GM21381 (cell line): ENCODE results near the gene ARPC1B.
"Not testable (repeated sequence)": the region's sequence is repeated elsewhere in the genome, so short reads cannot be mapped to it uniquely, and the experiment has no call there.

Experiments used
- ATAC-seq: cut with Tn5 transposase; IDR thresholded peaks from one replicate; pipeline ENCODE4 v1.9.1; 2021; ENCODE audit warnings: mild to moderate bottlenecking, moderate library complexity; ENCODE audit not compliant: unreplicated experiment

The ARPC1B gene

DNA sequence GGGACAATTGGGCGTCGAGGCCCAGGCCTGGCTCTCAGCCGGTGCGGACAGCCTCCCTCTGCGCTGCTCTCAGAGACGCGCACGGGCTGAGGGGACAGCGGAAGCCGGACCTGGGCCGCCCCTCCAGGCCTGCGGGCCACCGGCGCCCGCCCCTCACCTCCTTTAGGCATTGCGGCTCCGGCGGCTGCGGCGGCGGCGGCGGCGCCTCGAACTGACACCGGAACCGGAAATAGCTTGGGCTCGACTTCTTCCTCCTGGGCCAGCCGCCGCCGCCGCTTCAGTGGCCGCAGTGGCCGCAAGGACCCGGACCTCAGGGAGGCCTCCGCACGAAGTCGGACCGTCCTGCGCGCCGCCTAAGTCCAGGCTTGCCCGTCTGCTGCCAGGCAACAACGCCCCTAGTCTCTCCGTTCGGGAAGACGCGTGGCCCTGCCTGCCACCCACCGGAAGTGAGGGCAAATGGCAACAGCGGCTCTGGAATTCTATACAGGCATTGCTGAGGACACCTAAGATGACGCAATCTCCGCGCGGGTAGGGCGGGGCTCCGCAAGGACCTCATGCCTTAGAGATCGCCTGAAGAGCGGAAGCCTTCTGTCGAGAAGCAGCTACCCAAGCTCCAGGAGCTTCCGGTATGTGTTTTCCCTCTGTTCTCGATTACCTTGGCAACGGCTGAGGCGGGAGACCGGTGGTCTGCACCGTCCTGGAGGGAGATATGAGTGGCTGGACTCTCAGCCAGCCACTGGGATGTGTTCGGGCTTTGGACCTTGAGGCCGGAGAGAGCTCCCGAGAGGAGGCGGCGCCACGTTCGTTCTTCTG is 34.1 kb downstream of the ARPC1B start, which contains the start of the genes BUD31 and PDAP1:
BUD31 (plus strand) TSS at position 591 of the 813 bp plus-strand sequence. CDS start 2,124 bp downstream, outside the sequence.
PDAP1 (minus strand) TSS at position 219 of the 813 bp plus-strand sequence; CDS start at position 170, 49 bp downstream.
- peak; percentile 74 for ATAC-seq

DNA sequence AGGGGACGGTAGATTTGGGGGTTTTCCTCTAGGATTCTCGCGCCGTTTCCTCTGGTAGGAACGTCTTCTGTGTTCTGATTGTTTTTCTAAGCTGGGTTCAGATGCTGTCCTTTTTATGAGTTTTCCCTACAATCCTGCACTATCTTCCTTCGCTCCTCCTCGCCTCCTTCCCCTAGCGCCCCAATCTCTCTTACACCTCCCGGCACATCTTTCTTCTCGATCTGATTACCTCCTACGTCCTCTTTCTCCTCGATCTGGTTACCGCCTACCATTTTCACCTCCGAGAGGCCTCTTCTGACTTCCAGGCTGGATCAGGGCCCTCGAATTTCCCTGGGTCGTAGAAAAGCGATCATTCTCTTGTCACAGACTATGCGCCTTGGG is 34.7 kb downstream of the ARPC1B start:
- no peak for ATAC-seq

DNA sequence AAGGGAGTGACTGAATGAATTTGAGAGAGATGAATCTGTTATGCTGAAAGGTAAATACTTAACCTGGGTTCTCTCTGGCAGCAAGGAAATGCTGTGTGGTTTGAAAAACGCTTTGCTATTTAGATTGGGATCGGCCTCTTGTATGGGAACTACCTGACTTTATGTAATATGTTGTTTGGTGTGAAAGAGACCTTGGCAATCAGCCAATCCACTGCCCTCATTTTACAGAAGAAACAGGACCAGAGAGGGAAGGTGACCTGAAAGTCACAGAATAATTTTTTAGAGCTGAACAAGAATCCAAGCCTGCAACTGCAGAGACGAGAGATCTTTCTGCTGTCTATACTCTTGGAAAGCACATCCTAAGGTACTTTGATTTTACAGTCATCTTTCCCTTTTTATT is 35.3 kb downstream of the ARPC1B start:
- ATAC-seq = no peak

DNA sequence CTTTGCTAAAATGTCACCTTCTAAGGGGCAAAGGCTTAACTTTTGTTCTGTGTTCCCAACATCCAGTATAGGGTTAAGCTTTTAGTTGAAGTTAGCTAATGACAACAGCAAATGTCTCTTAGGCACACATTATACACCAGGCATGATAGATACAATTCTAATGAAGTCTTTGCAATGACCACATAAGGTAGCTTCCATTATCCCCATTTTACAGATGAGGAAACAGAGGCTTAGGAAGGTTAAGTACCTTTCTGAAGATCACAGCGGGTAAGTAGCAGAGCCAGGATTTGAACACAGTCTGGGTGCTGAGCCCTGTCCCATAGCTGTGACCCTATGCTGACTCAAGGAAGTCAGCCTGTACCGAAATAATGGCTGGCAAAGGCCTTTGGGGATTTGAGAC is 36.1 kb downstream of the ARPC1B start:
- ATAC-seq = no peak

DNA sequence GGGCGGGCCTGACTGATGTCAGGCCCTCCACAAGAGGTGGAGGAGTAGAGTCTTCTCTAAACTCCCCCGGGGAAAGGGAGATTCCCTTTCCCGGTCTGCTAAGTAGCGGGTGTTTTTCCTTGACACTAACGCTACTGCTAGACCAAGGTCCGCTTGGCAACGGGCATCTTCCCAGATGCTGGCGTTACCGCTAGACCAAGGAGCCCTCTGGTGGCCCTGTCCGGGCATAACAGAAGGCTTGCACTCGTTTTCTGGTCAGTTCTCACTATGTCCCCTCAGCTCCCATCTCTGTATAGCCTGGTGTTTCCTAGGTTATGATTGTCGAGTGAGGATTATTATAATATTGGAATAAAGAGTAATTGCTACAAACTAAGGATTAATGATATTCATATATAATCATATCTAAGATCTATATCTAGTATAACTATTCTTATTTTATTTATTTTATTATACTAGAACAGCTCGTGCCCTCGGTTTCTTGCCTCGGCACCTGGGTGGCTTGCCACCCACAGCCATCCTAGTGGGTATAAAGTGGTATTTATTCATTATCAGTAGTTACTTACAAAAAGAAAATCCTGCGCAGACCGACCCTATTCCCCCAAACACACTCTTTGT is 41.1 kb downstream of the ARPC1B start:
- not testable (repeated sequence) for ATAC-seq

DNA sequence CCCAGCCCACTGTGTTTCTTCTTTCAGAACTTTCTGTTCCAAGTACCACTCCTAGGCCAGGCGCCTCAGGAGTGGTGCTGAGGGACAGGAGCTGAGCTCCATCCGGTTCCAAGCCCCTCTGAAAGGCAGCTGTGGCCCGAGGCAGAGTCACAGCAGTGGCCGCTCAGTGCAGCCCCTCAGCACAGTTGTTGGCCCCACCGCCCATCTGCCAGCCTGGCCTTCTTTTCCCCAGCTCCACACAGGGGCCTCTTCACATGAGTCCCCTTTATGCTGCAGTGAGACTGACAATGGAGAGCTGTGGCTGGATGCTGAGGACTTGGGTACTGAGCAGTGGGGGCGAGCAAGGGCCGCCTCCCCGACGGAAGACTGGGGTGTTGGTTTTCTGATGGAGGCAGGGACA is 43.7 kb downstream of the ARPC1B start:
- no peak for ATAC-seq

DNA sequence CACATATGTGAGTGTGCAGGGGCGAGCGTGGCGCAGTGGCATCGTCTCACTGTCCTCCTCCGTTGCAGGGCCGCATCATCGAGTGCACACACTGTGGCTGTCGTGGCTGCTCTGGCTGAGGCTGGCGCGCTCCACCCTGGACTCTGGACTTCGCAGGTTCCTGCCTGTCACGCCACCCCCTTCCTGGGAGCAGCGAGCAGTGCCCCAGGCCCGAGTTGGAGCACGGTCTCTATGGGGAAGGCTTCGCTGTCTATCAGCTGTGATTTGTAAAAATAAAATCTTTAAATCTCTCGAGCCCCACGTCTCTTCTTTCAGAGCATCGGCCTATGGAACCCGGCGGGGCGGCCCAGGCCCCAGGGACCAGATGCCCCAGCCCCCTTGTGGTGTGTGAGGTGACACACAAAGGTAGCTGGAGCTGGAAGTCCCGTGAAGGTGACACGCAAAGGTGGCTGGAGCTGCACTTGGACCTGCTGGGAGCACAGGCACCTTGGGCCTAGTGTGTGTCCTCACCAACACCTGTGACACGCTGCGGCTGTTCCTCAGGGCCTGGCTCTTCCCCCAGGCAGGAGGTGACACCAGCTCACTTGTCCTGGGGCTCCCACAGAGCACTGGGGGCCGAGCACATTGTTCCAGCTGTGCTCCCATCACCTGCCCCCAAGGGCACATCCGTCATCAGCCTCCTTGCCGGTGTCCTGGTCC is 44.9 kb downstream of the ARPC1B start:
- no peak for ATAC-seq

DNA sequence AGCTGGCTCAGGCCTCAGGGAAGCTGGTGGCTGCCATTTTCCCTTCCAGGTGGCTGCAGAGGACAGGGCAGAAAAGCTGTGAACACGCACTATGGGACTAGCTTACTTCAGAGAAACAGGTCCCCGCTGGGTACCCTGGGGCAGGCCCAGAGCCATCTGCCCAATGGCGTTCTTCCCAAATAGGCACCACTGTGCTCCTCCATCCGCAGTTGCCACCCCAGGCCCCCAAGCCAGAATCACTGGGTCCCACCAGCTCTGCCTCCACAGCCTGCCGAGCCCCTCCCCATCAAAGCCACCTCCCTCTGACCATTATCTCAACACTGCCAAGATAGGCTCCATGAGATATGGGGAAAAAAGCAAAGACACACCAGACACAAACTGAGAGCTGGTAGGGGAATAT is 45.7 kb downstream of the ARPC1B start:
- ATAC-seq = no peak

DNA sequence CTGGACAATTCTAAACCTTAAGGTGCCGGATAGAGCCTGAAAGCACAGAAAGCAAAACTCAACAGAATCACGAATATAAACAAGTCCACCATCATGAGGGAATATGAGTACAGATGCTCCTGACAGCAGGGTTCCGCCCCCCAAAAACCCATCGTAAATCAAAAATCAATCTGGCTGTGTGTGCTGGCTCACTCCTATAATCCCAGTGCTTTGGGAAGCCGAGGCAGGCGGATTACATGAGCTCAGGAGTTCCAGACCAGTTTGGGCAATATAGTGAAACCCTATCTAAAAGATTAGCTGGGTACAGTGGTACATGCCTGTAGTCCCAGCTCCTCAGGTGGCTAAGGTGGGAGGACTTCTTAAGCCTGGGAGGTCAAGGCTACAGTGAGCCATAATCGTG is 46.5 kb downstream of the ARPC1B start:
- ATAC-seq = no peak

DNA sequence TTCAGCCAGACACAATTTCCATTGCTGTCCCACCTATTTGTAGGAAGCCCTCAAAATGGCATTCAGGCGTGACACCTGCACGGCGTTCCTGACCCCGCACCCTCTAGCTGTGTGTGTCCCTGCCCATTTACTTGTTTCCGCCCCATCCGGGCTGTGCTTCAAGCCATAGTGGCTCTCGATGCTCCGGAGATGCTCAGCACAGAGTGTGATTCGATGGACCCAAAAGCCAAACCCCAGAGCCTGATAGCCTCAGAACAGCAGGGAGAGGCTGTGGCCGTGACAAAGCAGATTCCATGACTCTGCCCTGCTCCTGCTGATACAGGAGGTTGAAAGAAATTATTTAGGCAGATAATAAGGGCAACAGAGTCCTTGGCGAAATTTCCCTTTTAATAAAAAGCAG is 47.7 kb downstream of the ARPC1B start:
- no peak for ATAC-seq

DNA sequence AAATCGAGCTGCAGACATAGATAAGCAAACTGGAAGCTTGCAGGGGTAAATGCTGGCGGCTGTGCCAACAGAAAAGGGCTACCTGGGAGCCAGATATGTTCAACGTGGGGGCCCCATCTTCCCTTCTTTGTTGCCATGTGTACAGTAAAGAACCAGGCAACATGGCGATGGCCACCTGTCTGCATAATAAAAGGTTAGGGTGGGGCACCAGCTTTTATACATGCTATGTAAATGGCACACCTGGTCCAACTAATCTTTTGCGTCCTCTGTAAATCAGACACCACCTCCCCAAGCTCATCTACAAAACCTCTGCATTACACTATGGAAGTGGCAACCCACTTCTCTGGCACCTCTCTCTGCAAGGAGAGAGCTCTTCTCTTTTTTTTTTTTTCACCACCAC is 48.1 kb downstream of the ARPC1B start:
- no peak for ATAC-seq

DNA sequence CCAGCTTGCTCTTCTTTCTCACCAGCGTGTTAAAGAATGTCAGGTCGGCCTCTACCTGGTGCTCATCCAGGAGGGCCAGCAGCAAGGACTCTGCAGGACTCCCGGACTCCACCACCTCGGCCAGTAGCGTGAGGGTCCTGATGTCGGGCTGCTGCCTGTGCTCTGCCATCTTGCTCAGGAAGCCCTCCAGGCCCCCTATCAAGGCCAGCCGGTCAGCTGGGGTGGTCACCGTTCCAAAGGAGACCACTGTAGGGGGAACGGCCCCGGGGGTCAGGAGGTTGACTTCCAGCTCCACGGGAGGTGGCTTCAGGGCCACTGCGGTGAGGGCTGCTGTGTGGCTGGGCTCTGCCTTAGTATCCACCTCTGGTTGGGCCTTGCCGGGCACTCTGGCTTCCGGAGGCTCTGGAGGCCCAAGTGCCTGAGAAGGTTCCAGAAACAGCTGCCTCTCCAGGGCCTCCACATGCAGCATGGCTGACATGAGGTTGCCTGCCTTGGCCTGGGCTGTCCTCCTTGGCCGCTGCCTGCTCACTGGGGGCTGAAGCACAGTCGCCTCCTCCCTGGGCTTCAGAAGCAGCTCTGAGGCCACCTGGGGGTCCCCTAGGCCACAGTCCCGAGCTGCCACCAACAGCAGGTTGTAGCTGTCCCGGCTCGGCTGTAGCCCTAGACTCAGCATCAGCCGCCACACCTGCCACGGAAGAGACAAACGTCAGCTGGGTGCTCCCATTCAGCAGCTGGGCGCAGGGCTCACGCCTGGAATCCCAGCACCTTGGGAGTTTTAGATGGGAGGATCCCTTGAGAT is 50.6 kb downstream of the ARPC1B start:
- no peak for ATAC-seq

DNA sequence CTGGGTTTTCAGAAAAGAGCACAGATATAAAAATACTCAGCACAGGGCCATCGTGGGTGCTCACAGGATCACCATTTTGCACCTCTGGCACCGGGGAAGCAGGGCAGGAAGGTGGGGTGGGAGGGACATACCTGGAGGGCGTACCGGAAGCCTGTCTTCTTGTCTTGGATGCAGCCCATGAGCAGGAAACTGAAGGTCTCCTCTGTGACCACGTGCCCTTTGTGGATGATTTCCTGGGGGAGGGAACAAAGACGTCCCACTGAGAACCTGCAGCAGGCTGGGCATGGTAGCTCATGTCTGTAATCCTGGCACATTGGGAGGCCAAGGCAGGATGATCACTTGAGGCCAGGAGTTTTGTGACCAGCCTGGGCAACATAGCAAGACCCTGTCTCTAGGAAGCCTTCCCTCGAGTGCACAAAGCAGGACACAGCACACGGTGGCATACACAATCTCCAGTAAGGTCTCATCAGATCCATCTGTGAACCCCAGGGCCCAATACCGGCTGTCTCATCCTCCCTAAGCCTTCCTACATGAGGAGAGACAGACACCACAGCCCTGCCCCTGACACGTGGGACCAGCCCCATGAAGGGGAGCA is 54.5 kb downstream of the ARPC1B start:
- ATAC-seq = no peak

DNA sequence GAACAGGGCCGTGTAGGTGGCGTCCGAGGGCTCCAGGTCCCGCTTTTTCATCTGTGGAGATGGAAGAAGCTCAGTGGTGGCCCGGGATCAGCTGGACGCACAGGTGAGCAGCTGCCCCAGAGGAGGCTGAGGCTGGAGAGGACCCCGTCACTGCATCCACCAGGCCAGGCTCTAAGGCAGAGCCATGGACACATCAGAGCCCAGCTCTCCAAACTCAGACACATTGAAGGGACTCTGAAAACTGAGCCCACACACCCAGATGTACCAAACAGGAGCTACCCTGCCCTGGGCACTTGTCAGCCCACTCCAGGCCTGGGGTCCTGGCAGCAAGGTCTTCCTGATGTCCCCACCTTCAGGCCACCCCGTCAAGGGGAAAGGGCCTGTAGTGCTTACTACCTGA is 55.2 kb downstream of the ARPC1B start:
- ATAC-seq = no peak

DNA sequence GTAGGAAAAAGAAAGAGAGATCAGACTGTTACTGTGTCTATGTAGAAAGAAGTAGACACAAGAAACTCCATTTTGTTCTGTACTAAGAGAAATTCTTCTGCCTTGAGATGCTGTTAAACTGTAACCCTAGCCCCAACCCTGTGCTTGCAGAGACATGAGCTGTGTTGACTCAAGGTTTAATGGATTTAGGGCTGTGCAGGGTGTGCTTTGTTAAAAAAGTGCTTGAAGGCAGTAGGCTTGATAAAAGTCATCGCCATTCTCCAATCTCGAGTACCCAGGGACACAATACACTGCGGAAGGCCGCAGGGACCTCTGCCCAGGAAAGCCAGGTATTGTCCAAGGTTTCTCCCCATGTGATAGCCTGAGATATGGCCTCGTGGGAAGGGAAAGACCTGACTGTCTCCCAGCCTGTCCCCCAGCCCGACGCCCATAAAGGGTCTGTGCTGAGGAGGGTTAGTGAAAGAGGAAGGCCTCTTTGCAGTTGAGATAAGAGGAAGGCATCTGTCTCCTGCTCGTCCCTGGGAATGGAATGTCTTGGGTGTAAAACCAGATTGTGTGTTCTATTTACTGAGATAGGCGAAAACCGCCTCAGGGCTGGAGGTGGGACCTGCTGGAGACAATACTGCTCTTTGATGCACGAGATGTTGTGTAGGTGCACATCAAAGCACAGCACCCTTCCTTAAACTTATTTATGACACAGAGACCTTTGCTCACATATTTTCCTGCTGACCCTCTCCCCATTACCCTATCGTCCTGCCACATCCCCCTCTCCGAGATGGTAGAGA is 57.4 kb downstream of the ARPC1B start:
- ATAC-seq = not testable (repeated sequence)

DNA sequence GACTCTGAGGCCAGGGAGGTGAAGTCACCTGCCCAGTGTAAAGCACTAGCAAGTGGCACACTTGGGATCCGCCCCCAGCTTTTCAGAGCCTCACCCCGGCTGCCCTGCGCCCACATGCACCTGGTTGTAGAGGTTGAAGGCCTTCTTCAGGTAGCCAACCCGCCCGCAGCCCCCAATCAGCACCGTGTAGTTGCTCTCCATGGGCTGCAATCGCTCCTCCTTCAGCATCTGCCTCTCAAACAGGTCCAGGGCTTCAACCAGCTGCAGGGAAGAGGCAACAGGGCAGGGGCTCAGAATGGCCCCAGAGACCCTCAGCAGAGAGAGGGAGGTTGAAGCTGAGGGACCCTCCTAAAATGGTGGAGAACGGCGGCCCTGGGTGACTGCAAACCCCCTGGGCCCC is 58.6 kb downstream of the ARPC1B start:
- ATAC-seq = no peak

DNA sequence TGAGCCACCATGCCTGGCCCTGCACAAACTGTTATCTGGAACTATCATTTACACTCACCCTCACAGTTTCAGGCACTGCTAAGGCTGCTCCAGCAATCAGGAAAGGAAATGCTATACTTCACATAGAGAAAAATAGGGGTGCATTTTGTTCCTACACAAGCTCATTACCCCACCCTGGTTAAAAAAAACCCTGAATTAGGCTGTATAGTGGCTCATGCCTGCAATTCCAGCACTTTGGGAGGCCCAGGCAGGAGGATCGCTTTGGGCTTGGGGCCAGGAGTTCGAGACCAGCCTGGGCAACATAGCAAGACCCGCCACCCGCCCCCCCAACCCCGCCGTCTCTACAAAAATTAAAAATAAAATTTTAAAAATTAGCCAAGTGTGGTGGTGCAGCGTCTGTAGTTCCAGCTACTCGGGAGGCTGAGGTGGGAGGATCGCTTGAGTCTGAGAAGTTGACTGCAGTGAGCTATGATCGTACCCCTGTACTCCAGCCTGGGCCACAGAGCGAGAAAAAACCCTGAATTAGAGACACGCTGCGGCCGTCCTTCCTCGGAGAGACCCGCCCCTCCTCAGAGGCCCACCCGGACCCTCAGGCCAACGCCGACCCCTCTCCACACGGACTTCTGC is 63.5 kb downstream of the ARPC1B start:
- no peak for ATAC-seq

DNA sequence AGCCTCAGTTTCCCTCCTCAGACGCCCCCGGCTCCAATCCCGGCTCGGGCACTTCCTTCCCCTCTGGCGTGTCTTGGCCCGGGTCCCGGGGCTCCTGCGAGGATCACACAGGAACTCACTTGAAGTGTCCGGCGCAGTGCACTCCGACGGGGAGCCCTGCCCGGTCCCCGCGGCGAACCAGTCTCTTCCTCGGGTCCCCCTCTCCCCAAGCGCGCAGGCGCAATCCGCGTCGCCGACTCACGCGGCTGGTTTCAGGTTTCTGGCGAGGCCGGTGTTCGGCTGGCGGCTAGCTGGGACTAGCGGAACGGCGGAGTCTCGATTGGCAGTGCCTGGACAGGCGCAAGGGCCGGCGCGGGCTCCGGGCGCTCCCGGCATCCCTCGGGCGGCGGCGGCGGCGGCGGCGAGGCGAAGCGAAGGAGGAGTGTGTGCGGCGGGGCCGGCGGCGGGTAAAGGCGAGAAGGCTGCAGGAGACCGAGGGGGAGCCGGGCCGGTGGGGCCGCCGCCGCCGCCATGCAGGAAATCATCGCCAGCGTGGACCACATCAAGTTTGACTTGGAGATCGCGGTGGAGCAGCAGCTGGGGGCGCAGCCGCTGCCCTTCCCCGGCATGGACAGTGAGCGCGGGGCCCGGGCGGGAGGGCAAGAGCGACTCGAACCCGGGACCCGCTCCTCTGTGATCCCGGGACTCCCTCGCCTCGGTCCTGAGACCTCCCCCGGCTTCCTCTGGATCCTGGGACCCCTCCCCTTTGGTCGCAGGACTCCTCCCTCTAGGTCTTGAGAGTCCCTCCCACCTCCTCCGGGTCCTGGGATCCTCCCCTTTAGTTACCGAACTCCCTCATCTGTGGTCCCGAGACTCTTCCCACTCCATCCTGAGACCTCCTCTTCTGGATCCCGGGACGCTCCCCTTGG is 64.3 kb downstream of the ARPC1B start, which contains the start of the genes CPSF4 and PTCD1:
CPSF4 (plus strand) TSS at position 371 of the 908 bp plus-strand sequence; CDS start at position 511, 140 bp downstream.
PTCD1 (minus strand) TSS at position 226 of the 908 bp plus-strand sequence. CDS start 3,556 bp downstream, outside the sequence.
- peak; percentile 92 for ATAC-seq
